Measurements from ENCODE around the gene CNN2.

CNN2 gene

GRCh38 chr19:1039646-1040475 lies 13.5 kb downstream of the CNN2 start, which contains the start of gene ABCA7:
Gene ABCA7 (plus strand): TSS chr19:1040107. CDS start chr19:1041362, 1,255 bp downstream.
- H3K4me3 ChIP-seq (ENCODE audit: low read length), result peak within 1 kb of the TSS; percentile 71
- TF ChIP-seq ZNF274 (IDR thresholded peaks at IDR 0.05; ENCODE audit: low read depth, low read length), result no peak

- H3K4me3 ChIP-seq (ENCODE audit: low read length), result peak overlapping the region; percentile 71
- no peak for TF ChIP-seq ZNF274 (IDR thresholded peaks at IDR 0.05; ENCODE audit: low read depth, low read length)
These were observed 14.3 kb downstream of the CNN2 start for GRCh38 chr19:1040476-1041271.

- no peak for TF ChIP-seq ZNF274 (IDR thresholded peaks at IDR 0.05; ENCODE audit: low read depth, low read length)
- peak overlapping the region; percentile 17; the same call in 1 of the 2 replicates for H3K4me3 ChIP-seq (ENCODE audit: low read length)
These were observed 14.9 kb downstream of the CNN2 start for GRCh38 chr19:1041272-1041834.

GRCh38 chr19:1041835-1042685 lies 15.7 kb downstream of the CNN2 start:
- H3K4me3 ChIP-seq (ENCODE audit: low read length), result no peak overlapping the region
- no peak for TF ChIP-seq ZNF274 (IDR thresholded peaks at IDR 0.05; ENCODE audit: low read depth, low read length)

GRCh38 chr19:1042689-1043511 lies 16.5 kb downstream of the CNN2 start:
- H3K4me3 ChIP-seq (ENCODE audit: low read length), result no peak overlapping the region
- no peak for TF ChIP-seq ZNF274 (IDR thresholded peaks at IDR 0.05; ENCODE audit: low read depth, low read length)

GRCh38 chr19:1045247-1045603 lies 18.8 kb downstream of the CNN2 start:
- H3K4me3 ChIP-seq (ENCODE audit: low read length), result no peak overlapping the region
- no peak for TF ChIP-seq ZNF274 (IDR thresholded peaks at IDR 0.05; ENCODE audit: low read depth, low read length)

- TF ChIP-seq ZNF274 (IDR thresholded peaks at IDR 0.05; ENCODE audit: low read depth, low read length), result no peak
These were observed 19.8 kb downstream of the CNN2 start for GRCh38 chr19:1046117-1046626.

GRCh38 chr19:1046836-1047695 lies 20.7 kb downstream of the CNN2 start:
- H3K4me3 ChIP-seq (ENCODE audit: low read length), result no peak overlapping the region
- TF ChIP-seq ZNF274 (IDR thresholded peaks at IDR 0.05; ENCODE audit: low read depth, low read length), result no peak

More at GRCh38 chr19:1046117-1046626, 19.8 kb downstream of the CNN2 start:
- no peak overlapping the region for H3K4me3 ChIP-seq (ENCODE audit: low read length)

- no peak overlapping the region for H3K4me3 ChIP-seq (ENCODE audit: low read length)
- TF ChIP-seq ZNF274 (IDR thresholded peaks at IDR 0.05; ENCODE audit: low read depth, low read length), result no peak
These were observed 21.3 kb downstream of the CNN2 start for GRCh38 chr19:1047696-1048147.

- no peak overlapping the region for H3K4me3 ChIP-seq (ENCODE audit: low read length)
- no peak for TF ChIP-seq ZNF274 (IDR thresholded peaks at IDR 0.05; ENCODE audit: low read depth, low read length)
These were observed 22.7 kb downstream of the CNN2 start for GRCh38 chr19:1049106-1049505.

- no peak overlapping the region for H3K4me3 ChIP-seq (ENCODE audit: low read length)
- no peak for TF ChIP-seq ZNF274 (IDR thresholded peaks at IDR 0.05; ENCODE audit: low read depth, low read length)
These were observed 23.4 kb downstream of the CNN2 start for GRCh38 chr19:1049800-1050199.

Measured in GM08714 (cell line).